ENCODE results near the gene ETFRF1. TPM values are rescaled to one million over a fixed set of nuclear protein-coding genes. Genes with fewer than 3 reads are reported as not detected.

The ETFRF1 gene
- total and polyA plus RNA-seq, 2 of the 8 experiments (the other 6 are each of a cell fraction or from before 2014, with no cell fraction given), result 4.3 to 7.7 TPM

- Histone ChIP-seq H2BK20ac (ENCODE audit: low read length) (no peak overlapping the region), H3K4ac (replicated peaks; ENCODE audit: insufficient read length, low read depth, low read length) (no peak overlapping the region), H3K36me3 (ENCODE audit: control insufficient read depth in 2 of 4, insufficient read depth in 4 of 4, low read length in 3 of 4) (no peaks in the 10 kb centered on the region), H3K4me2 (ENCODE audit: insufficient read depth in 1 of 2, low read depth in 2 of 2, low read length in 2 of 2) (no peak overlapping the region), H3K27ac (ENCODE audit: low read depth, low read length) (no peak overlapping the region), H2BK120ac (replicated peaks; ENCODE audit: low read depth, low read length) (no peak overlapping the region), H3K56ac (replicated peaks; ENCODE audit: insufficient read length, low read depth, low read length) (no peak overlapping the region), H2BK15ac (ENCODE audit: low read length) (no peak overlapping the region), H3K23me2 (ENCODE audit: low read depth, low read length) (no peaks in the 10 kb centered on the region), H3K23ac (ENCODE audit: insufficient read length) (no peak overlapping the region), H3K79me1 (ENCODE audit: low read depth, low read length) (no peaks in the 10 kb centered on the region), H3K4me1 (replicated peaks in 1 of 4; ENCODE audit: control insufficient read depth in 3 of 4, insufficient read depth in 4 of 4, low read length in 3 of 4) (no peaks in the 10 kb centered on the region), H3K27me3 (replicated peaks in 1 of 4; ENCODE audit: control insufficient read depth in 3 of 4, extremely low read depth in 1 of 4, insufficient read depth in 3 of 4, low read length in 3 of 4) (no peaks in the 10 kb centered on the region), H4K8ac (ENCODE audit: extremely low read depth, insufficient read depth, low read length) (no peak overlapping the region), H3K9ac (replicated peaks in 1 of 4; ENCODE audit: extremely low read depth in 1 of 4, low read depth in 3 of 4, low read length in 3 of 4) (no peak overlapping the region), H2AFZ (ENCODE audit: low read length) (no peak overlapping the region), H2BK12ac (ENCODE audit: low read depth, low read length) (no peak overlapping the region), H3K14ac (ENCODE audit: insufficient read length) (no peak overlapping the region), H4K20me1 (replicated peaks in 1 of 2; ENCODE audit: control insufficient read depth in 1 of 2, insufficient read depth in 2 of 2, low read length in 2 of 2) (no peaks in the 10 kb centered on the region), H3K4me3 (ENCODE audit: extremely low read depth in 1 of 4, insufficient read depth in 2 of 4, low read depth in 3 of 4, low read length in 4 of 4) (no peak overlapping the region), H4K91ac (replicated peaks; ENCODE audit: insufficient read length, low read length) (no peak overlapping the region), H3K9me3 (ENCODE audit: insufficient read depth in 2 of 2, low read depth in 1 of 2, low read length in 1 of 2) (no peaks in the 10 kb centered on the region), H3K79me2 (ENCODE audit: control insufficient read depth in 1 of 2, insufficient read depth in 2 of 2, low read length in 2 of 2) (no peaks in the 10 kb centered on the region), H2AK5ac (ENCODE audit: low read depth, low read length) (no peak overlapping the region), H2BK5ac (ENCODE audit: low read depth, low read length) (no peak overlapping the region), H4K5ac (ENCODE audit: insufficient read length, low read depth, low read length) (no peak overlapping the region), H3K18ac (ENCODE audit: extremely low read depth, low read length) (no peak overlapping the region)
- 62% methylated on average over 2 of the region's 2 CpGs; no CpG with 5 or more reads in 1 of the 2 experiments for WGBS, 2 experiments (ENCODE audit: extremely low coverage in 1 of 2, insufficient coverage in 1 of 2, insufficient read length in 1 of 2, insufficient replicate concordance in 2 of 2, low coverage in 1 of 2, low lambda C conversion rate in 2 of 2, missing lambda C conversion rate in 1 of 2)
- ChIA-PET POLR2A (ENCODE audit: partially characterized antibody) (no interaction called here), CTCF (ENCODE audit: partially characterized antibody) (interaction anchor here (0.6 to 1.0 kb wide), 2 partner anchors 26 to 36 kb away, joined by 3 read pairs; no protein-coding TSS in a partner anchor)
- no peak for DNase-seq (ENCODE audit: low read depth in 1 of 2, low spot score in 2 of 2)
- no peak for TF ChIP-seq JUND (IDR thresholded peaks at IDR 0.05; ENCODE audit: low read length)
- FAIRE-seq, result no peak
Observed at GRCh38 chr12:25184132-25184531, 10.9 kb upstream of the ETFRF1 start.

Measured in H1 (cell line).